ENCODE results near the gene SLC35C1. TPM values are rescaled to one million over a fixed set of nuclear protein-coding genes. Genes with fewer than 3 reads are reported as not detected.
A peak's percentile ranks its signal among the peaks of the same experiment; 100 is the strongest.

SLC35C1 gene
- total RNA-seq, 1 donor from 2014 or later = 19.8 TPM

GRCh38 chr11:45844822-45845578 lies 40.1 kb downstream of the SLC35C1 start:
- Histone ChIP-seq H3K27me3 (ENCODE audit: control insufficient read depth, insufficient read depth, low read length) (peaks cover 3% of the 10 kb centered on the region), H3K4me3 (ENCODE audit: low read depth, low read length) (no peak overlapping the region), H3K36me3 (ENCODE audit: control insufficient read depth, insufficient read depth, low read length) (no peaks in the 10 kb centered on the region)
- no peak for TF ChIP-seq CTCF (IDR thresholded peaks at IDR 0.05; ENCODE audit: insufficient read depth, low read length, poor library complexity, severe bottlenecking)
- no peak for DNase-seq (ENCODE audit: low read depth)

GRCh38 chr11:45846174-45846675 lies 41.3 kb downstream of the SLC35C1 start:
- no peak for TF ChIP-seq CTCF (IDR thresholded peaks at IDR 0.05; ENCODE audit: insufficient read depth, low read length, poor library complexity, severe bottlenecking)
- DNase-seq (ENCODE audit: low read depth) = no peak

GRCh38 chr11:45846974-45847910 lies 42.3 kb downstream of the SLC35C1 start, which contains the start of gene CRY2:
Gene CRY2, plus strand, starts transcription at chr11:45847475. Its CDS starts 16 bp downstream, at chr11:45847491.
- Histone ChIP-seq H3K27me3 (ENCODE audit: control insufficient read depth, insufficient read depth, low read length) (peaks cover 3% of the 10 kb centered on the region), H3K36me3 (ENCODE audit: control insufficient read depth, insufficient read depth, low read length) (no peaks in the 10 kb centered on the region), H3K4me3 (ENCODE audit: low read depth, low read length) (peak within 1 kb of the TSS; percentile 95)
- no peak for TF ChIP-seq CTCF (IDR thresholded peaks at IDR 0.05; ENCODE audit: insufficient read depth, low read length, poor library complexity, severe bottlenecking)
- DNase-seq (ENCODE audit: low read depth) = peak; percentile 77

More at GRCh38 chr11:45846174-45846675, 41.3 kb downstream of the SLC35C1 start:
- no peak overlapping the region for H3K4me3 ChIP-seq (ENCODE audit: low read depth, low read length)
- H3K36me3 ChIP-seq (ENCODE audit: control insufficient read depth, insufficient read depth, low read length) = no peaks in the 10 kb centered on the region
- H3K27me3 ChIP-seq (ENCODE audit: control insufficient read depth, insufficient read depth, low read length) = peaks cover 3% of the 10 kb centered on the region

- peak overlapping the region; percentile 95 for H3K4me3 ChIP-seq (ENCODE audit: low read depth, low read length)
- peaks cover 3% of the 10 kb centered on the region for H3K27me3 ChIP-seq (ENCODE audit: control insufficient read depth, insufficient read depth, low read length)
- H3K36me3 ChIP-seq (ENCODE audit: control insufficient read depth, insufficient read depth, low read length) = no peaks in the 10 kb centered on the region
- no peak for DNase-seq (ENCODE audit: low read depth)
- TF ChIP-seq CTCF (IDR thresholded peaks at IDR 0.05; ENCODE audit: insufficient read depth, low read length, poor library complexity, severe bottlenecking) = peak; percentile 5
Measured at GRCh38 chr11:45847911-45848316, 43.0 kb downstream of the SLC35C1 start.

GRCh38 chr11:45848654-45849081 lies 43.7 kb downstream of the SLC35C1 start:
- no peak overlapping the region for H3K4me3 ChIP-seq (ENCODE audit: low read depth, low read length)
- H3K27me3 ChIP-seq (ENCODE audit: control insufficient read depth, insufficient read depth, low read length) = peaks cover 3% of the 10 kb centered on the region
- no peak for TF ChIP-seq CTCF (IDR thresholded peaks at IDR 0.05; ENCODE audit: insufficient read depth, low read length, poor library complexity, severe bottlenecking)
- no peaks in the 10 kb centered on the region for H3K36me3 ChIP-seq (ENCODE audit: control insufficient read depth, insufficient read depth, low read length)
- DNase-seq (ENCODE audit: low read depth) = no peak

Data from kidney epithelial cell (primary cell).